SKM-1 (cell line): ENCODE results near the gene ZBTB20.

ENCODE experiments used
- DNase-seq: peaks from one replicate; lab custom pipeline; 2025; ENCODE audit not compliant: unreplicated experiment; lab: John Stamatoyannopoulos, UW

The ZBTB20 gene

DNA sequence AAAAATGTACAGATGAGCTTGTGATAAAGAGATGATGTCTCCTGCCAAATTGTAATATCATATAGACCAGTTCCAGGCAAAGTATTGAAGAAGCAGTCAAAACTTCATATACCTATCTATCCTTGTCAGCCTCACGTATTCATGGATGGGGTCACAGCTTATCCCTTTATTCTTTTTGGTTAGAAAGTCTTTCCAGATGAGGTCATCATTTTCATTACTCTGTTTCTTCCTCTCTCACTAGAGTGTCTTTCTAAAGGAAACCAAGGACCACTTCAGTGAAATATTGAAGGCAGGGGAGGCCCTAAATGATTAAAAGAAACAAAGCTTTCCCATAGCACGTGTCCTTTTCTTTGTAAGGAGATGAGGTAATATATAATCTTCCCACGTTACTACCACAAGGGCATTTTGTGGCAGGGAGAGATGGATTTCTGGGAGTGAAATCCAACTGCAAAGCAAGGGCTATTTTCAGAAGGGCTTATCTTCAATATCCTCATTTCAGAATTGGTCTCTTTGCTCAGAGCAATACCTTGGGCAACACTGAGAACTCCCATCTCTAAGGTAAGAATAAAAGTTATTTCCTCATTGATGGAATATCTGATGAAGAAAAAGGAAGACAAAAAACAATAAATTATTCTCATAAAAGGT is 593.0 kb downstream of the ZBTB20 start:
- no peak for DNase-seq

DNA sequence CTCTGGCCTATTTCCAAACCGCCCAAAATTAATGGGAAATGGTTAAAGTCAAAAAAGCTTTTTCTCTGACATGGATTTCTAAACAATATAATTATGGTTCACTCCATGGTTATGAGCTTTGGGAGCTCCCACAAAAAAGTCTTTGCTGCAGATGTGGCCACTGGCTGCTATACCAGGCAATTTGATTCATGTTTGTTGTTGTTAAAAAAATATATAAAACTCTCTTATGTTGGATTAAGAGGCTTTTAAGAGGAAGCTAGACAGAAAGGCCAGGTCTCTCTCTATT is 594.6 kb downstream of the ZBTB20 start:
- no peak for DNase-seq

DNA sequence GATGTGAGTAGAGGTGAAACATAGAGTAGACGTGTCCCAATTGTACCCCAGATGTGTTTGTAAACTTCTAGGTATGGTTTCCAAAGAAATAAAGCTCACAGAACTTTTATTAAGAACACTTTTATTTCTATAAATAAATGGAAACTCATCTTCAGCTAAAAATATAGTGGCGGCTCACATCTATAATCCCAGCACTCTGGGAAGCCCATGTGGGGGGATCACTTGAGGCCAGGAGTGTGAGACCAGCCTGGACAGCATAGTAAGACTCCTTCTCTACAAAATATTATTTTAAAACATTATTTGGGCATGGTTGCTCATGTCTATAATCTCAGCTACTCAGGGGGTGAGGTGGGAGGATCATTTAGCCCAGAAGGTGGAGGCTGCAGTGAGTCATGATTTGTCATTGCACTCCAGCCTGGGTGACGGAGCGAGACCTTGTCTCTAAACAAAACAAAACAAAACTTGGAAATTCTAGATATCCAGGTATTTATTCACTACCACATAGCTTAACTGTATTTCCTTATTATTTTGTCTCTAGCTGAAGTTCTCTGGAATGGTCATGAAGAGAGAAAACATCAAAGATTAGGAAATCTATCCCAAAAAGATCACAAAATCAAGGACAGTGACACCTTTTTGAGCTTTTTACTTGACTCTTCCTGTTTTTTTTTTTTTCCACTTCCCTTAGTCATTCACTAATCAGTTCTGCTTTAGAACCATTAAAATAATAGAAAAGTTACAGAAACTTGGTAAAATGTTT is 595.1 kb downstream of the ZBTB20 start:
- no peak for DNase-seq

DNA sequence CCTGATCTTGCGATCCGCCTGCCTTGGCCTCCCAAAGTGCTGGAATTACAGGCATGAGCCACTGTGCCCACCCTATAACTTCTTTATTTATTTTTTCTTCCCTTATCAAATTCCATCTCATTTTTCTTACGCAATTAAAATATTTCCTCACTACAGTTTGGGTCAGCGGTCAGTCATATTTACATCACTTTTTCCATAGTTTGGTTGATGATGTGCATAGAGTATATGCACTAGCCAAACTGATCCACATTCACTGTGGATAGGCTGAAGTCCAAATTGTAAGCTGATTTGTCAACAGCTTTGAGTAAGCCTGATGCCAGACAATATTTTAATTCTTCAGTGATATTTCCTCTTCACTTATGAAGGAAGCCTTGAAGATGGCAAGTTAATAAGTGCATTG is 596.9 kb downstream of the ZBTB20 start:
- no peak for DNase-seq

DNA sequence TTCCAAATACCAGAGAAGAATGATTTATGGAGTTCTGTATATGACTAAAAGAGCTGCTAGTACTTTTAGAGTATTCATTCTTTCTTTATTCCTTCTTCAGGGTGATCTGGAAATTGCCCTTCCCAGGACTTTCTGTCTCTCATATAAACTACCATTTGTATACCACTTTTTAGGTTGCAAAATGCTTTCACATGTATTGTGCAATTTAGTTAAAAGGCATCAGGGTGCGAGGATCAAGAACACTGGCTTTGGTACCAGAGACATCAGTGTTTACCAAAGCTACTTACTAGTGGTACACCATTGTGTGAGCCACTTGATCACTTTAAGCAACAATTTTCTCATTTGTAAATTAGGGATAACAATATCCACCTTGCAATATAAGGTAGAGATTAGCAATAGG is 601.9 kb downstream of the ZBTB20 start:
- DNase-seq: no peak

DNA sequence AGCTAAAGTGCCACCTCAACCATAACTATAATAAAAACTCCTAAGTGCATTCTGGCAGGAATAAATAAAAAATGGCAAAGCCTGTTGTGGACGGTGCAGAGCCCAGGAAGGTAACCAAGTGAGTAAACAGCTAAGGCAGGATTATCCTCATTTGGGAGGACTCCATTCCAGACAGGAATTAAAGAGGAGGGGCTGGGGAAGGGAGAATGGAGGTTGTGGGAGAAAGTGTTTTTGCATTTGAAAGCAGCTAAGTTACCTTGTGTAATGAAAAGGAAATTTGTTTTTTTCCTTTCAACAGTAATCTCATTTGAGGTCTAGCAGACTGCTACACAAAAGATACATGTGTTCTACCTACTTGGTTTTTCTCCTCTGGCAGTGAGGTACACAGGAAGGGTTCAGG is 604.7 kb downstream of the ZBTB20 start:
- no peak for DNase-seq

DNA sequence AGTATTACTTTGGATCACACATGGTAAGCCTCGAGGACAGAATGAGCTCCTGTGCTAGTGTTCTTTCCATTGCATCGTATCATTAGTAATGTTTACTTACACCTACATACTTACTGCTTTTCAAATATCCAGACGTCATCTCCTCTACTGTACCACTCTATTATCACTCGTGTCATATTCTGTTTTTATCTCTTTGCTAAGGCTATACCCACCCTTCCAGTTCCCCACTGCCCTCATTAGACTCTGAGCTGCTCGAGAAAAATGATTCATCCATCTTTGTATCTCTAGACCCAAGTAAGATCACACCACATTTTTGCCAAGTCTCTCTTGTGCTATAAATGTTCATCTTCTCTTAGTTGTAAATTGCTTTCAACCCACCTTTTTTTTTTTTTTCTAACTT is 607.6 kb downstream of the ZBTB20 start:
- DNase-seq: no peak

DNA sequence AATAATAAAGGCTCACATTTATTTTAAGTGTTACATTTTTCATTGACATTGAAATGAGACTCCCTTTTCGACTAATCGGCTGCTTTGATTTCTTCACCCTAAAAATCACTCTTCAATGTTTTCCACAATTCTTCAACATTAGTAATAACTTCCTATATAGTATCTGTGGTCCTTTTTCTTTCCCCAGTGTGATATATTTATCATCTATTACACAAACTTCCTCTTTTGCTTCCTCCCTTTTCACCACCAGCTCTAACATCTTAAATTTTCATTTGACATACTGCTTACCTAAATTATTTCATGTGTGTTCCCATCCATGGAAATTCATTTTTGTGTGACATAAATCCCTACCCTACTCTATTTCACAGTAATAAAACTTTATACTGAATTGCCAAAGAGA is 608.9 kb downstream of the ZBTB20 start:
- no peak for DNase-seq

DNA sequence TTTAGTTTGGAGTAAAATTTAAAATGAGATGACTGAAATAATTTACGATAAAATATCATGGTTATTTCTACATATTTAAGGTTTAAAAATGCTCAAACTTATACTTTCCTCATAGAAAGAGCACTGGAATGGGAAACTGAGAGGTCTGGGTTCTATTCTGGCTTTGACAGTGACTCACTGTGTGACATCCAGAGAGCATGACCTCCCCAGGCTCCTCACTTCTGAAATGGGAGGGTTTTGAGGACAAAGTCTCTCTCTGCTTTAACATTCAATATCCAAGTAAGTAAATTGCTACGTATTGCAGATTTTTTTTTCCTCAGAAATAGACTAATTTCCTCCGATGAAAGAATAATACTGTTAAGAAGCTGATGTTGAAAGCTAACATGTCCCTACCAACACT is 618.6 kb downstream of the ZBTB20 start:
- no peak for DNase-seq

DNA sequence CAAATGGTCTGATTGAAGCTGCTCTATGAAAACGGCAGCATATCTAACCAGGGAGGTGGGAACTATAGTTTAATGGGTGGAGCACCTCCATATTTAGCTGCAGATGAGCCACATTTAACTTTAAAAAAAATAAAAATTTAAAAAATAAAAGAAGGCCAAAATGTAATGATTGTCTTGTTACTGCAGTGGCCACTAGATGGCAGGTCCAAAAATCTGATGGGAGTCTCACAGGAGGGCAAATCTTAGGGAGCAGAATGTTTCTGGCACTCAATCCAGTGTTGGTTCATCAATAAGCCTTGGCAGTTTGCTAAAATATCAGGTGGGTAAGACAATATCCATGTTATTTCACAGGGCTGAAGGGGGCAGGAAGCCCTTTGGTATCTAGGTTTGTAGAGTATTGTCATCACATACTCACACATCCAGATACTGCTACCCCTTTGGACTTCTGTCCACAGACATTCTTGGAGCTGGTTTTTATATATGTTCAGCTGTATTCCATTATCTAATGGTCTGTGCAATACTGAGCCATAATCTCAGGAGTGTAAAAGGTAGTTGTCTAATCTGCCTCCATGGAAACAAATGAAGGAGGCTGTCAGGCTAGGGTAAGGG is 619.9 kb downstream of the ZBTB20 start:
- DNase-seq: no peak

DNA sequence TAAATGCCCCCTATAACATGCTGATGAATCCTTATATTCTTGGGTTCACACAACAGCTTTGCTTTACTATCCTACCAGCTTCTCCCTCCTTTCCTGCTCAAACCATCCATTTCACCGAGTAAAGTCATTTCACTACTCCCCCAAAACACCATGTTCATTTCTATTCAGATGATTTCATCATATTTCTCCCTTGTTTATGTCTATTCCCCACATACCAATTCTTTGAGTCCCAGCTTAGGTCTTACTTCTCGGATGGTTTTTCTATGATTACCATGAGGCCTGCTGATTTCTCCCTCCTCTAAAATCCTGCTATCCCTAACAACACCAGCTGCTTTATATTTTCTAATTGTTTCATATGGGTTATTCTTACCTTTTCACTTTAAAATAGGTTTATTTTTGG is 621.8 kb downstream of the ZBTB20 start:
- DNase-seq: no peak

DNA sequence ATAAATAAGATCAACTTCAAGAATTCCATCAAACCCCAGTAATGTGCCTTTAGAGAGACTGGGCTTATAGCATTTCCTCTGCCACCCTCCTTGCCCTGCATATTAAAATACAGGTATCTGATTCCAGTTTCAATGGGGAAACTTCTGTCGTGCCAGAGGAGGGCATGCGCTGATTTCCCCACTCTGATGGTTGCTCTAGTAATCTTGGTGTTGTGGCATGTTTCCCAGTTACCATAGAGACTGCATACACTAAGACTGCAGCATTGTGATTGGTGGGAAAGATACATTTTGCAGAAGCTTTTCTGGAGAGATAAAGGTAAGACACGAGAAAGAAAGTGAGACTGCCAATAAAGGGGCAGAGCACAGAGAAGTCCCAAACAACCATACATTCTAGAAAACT is 627.7 kb downstream of the ZBTB20 start:
- no peak for DNase-seq

DNA sequence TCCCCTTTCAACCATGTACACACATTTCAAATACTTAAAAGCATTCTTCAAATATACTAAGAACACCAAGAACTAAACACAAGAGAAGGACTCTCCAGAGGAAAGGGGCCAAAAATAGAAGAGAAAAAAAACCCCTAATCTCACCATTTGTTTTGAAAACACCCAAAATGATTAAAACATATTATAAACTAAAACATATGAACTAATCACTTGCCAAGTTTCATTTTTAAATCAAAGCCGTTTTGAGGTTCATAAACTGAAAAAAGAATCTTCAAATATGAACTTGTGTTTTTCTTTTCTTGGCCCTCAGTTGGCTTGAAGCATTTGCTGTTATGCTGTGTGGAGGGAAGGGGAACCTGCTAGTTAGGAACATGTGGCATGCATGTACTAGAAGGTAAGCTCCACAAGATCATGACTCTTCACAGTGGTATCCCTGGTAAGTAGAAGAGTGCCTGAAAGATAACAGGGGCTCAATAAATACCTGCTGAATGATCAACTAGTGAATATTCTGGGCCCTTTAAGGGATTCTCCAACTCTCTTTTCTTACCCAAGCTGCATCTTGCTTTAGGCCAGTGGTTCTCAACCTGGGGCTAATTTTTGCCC is 628.8 kb downstream of the ZBTB20 start:
- no peak for DNase-seq

DNA sequence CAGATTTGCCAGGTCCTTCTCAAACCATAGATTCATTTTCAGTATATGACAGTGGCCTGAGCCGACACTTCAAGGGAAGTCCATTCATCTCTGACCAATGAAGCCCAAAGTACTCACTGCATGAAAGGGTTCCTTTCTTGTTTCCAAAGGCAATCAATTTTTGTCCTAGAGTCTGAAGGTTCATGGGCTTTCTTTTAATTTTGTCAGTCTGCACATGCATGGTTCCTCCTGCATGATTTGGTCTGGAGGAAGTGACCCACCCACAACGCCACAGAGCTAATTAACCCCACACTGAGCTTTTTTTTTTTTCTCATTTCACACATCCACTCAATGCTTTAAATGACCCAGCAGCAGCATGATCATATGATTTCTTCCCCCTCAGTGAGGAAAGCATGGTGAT is 636.9 kb downstream of the ZBTB20 start:
- no peak for DNase-seq

DNA sequence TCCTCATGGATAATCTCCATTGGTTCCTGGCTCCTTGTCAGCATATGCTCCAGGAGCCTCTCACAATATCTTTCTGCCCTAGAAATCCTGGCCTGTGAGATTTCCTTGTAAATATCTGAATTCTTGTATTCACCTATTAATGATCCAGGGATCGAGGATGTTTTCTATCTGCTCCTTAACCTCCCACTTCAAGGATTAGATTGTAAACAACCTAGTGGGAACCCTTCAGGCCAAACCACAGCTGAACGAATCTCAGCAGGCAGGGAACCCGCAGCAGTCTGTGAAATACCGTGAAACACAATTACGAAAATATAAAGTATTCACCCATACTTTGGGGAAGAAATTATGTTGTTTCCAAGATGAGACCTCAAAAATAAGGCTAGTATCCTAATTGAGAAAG is 637.3 kb downstream of the ZBTB20 start:
- no peak for DNase-seq

DNA sequence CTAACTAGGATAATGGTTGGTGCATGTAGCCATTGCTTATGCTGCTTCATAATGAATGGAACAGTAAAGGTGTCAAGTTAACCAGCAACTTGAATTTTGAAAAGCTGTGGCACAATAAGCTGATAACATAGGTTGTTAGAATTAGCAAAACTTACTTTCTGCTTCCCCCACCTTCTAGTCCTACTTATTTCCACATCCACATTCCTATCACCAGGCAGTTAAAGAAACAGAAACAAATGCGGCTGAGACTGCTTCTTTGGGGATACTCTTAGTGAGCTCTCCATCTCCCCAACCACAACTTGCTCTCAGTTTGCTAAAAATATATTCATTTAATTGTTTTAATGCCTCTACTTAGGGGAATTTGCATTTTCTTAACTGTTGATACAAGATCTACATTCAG is 638.1 kb downstream of the ZBTB20 start:
- no peak for DNase-seq

DNA sequence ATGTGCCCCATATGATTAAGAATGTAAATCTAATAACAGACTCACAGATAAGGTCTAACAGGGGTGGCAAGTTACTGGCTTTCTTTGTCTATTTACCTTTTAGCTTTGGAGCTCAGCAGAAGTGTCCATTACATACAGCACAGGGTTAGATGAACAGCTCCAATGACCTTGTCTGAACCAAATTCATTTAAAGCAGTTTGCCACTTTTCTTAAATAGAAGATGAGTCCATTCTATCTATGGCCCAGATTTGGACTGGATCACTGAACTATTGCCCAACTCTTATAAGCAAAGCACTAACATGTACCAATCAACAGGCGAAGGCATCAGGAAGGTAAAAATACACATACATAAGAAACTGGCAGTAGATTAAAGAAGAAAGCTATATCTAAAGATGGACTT is 638.9 kb downstream of the ZBTB20 start:
- no peak for DNase-seq

DNA sequence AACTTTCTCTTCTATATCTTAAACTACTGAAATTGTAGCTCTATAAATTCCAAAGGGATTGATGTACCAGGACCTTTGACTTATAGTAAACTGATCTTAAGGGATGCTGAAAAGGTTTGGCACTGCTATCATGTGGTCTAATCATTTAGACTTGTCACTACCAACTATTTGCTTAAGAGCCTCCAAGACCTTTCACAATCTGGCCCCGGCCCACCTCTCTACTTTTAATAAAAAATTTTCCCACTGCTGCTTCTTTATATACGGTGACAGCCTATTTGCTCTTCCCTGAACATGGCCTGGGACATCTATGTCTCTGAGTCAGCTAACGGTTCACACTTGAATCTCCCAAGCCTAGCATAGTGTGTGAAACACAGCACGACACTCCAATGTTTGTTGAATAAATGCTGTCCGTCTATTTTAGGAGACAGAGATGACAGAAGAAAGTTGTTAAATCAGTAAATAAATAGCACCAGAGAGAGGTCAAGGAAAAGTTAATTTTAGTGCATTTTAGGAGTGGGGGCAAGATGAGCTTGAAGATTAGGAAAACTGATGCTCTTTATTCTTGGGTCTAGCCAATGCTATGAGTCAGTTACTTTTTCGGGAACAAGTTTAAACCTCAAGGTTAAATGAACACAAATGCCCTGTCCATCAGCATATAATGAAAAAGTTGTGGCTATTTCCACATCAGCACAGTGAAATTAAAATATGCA is 640.3 kb downstream of the ZBTB20 start:
- DNase-seq: no peak

DNA sequence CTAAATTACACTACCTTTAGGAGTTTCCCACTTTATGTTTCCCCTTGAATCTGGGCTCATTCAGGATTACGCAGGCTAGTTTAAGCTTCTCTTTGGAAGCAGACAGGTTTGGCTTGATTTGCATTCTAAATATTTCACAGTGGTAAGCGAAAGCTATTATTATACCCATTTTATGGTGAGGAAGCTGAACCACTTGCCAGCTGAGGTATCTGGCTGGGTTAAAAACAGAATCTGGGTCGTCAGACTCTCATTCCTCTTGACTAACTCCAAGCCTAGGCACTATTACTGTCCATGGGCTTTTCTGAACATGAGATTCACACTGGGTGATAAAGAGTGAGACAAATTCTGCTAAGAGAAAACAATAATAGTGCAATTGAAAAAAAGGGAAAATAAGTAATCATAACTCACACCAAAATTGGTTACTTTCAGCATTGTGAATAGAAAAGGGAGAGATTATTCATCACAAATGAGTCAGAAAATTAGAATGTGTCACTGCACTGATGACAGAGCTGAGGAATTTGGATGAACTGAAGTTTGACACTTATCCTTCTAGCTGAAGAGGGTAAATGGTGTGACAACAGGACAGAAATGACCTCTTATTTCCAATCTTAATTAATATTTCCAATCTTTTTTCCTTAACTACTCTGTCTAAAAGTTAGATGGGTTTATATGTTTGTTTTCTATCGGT is 642.0 kb downstream of the ZBTB20 start:
- no peak for DNase-seq

DNA sequence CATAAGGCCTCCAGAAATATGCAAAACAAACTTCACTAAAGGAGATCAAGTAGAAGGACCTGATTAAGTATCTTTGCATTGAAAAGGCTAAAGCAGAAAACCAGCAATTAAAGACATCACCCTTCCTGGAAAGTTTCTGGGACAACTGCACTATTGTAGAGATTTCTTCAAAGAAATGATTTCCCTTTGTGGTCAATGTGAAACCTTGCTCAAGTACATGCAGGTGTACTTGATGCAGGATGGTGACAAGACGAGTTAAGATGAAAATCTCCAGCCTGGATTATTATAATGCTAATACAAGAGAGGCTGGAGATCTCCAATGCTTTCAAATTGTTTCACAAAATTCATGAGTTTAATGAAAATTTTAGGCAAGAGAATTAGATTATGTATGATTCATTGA is 644.9 kb downstream of the ZBTB20 start:
- no peak for DNase-seq

DNA sequence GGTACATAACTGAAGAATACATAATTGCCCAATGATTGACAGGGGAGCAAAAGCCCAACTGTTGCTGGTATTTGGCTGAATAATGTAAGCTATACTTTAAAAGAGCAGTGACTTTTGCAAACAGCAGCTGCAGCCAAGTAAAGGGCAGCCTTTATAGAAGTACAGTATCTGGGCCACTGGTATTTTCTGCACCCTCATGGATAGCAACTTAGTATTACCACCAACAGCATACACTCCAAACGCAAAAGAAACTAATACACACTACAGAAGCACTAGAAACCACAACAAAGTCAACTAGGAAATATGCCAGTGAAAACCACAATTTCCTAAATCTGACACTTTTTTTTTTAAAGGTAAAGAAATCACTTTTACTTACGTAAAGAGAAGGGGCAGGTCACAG is 647.1 kb downstream of the ZBTB20 start:
- no peak for DNase-seq
